Tibial artery (tissue), 4 donors: ENCODE measurements around the gene GATB.

Experiments
- DNase-seq, 2 donors: peaks; one replicate each; pipeline ENCODE4 v3.0.0-alpha.2; 2019
- H3K27ac ChIP-seq, 2 donors: fragments of 200-600 bp; sonication (generic) in 1 of 2; 1 replicate in 1 of 2; 2 replicates in 1 of 2; pipeline ENCODE4 v1.5.1; 2018 to 2019; ENCODE audit warnings: mild to moderate bottlenecking in 1 of 2
- H3K27me3 ChIP-seq, 2 donors: fragments of 200-600 bp; sonication (generic) in 1 of 2; one replicate each; pipeline versions ENCODE4 v1.5.1 to v1.6.0; 2016 to 2019
- H3K36me3 ChIP-seq, 3 donors: fragments of 200-600 bp; sonication (generic) in 2 of 3; one replicate each; pipeline ENCODE4 v1.5.1; 2016 to 2019; ENCODE audit warnings: mild to moderate bottlenecking in 2 of 3
- H3K4me1 ChIP-seq, 4 donors: fragments of 200-600 bp; sonication (generic) in 2 of 4; 1 replicate in 3 of 4; 2 replicates in 1 of 4; pipeline ENCODE4 v1.5.1; 2016 to 2019
- H3K4me3 ChIP-seq, 2 donors: fragments of 200-600 bp; sonication (generic) in 1 of 2; 1 replicate in 1 of 2; 2 replicates in 1 of 2; pipeline ENCODE4 v1.5.1; 2018 to 2019; ENCODE audit warnings: mild to moderate bottlenecking in 2 of 2
- H3K9me3 ChIP-seq, 3 donors: fragments of 200-600 bp; sonication (generic) in 1 of 3; one replicate each; pipeline ENCODE4 v1.5.1; 2016 to 2019
- CTCF ChIP-seq, 2 experiments: fragments of 200-600 bp in 1 of 2; fragments of 450-650 bp in 1 of 2; IDR thresholded peaks; one replicate each; pipeline ENCODE4 v1.5.1; 2017 to 2019; ENCODE audit warnings: antibody characterized with exemption in 2 of 2, mild to moderate bottlenecking in 1 of 2, moderate library complexity in 1 of 2
- intact Hi-C: fragments of 100-400 bp; cut with DNase I; formaldehyde crosslinking; loops from one replicate; pipeline ENCODE4 v1.15.0; 2023; ENCODE audit warnings: low total_unique reads

The GATB gene

DNA sequence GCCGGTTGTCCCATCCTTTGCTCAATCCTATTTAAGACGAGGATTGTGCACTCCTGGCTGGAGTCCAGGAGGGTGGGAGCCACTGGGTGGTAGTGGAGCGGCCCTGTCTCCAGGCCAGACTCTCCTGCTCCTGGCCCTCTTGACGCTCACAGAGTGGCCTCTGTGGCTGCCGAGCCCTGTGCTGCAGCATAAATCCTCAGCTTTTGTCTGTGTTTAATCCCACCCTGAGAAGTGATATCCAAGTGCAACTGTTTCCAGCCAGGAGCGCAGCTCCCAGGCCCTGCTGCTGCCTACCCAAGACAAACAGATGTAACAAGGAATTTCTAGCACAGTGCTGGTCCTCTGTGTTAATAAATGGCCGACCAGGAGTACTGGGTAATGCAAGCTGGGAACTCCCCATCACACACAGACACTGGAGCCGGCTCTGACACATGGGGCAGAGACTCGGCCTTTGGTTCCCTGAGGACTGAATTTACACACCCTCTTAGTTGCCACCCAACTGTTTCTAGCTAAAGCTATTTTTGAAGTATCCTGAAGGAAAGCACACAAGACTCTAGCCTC is 85.3 kb downstream of the GATB start:
- Histone ChIP-seq H3K27me3 (no peaks in the 10 kb centered on the region), H3K9me3 (no peaks in the 10 kb centered on the region), H3K27ac (peak overlapping the region in 1 of 2 donors; percentile 38), H3K4me3 (no peak overlapping the region), H3K36me3 (peaks cover 0 to 19% (median 0%) of the 10 kb centered on the region in 3 donors), H3K4me1 (peaks cover 0 to 17% (median 5%) of the 10 kb centered on the region in 4 donors)
- TF ChIP-seq CTCF (IDR thresholded peaks at IDR 0.05): no peak
- intact Hi-C loops: no loop called here
- DNase-seq: no peak

DNA sequence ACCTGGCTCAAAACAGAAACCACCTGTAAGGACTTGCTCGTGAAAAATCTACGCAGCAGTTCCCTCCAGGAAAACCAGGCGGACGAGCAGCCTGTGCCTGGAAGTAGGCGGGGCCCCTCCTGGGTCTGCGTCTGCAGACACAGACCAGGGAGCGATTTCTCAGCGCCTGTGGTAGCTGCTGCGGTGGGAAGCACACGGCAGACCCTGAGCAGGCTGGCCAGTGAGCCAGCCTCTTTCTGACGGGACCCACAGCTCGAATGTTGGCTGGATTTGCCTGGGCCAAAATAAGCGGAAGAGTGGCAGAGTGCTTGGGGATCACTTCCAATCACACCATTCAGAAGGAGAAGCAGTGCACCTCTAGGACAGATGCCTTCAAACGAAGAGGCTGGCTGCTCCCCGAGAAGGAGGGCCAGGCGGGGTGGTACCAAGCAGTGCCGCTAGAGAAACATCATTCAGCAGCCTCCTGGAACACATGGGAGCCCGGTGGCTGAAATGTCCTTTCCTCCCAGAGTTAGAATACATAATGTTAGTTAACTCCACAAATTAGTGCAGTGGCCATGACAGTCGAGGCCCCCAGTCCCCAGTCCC is 85.9 kb downstream of the GATB start:
- intact Hi-C loops: no loop called here
- Histone ChIP-seq H3K4me1 (peaks cover 0 to 17% (median 5%) of the 10 kb centered on the region in 4 donors), H3K27me3 (no peaks in the 10 kb centered on the region), H3K27ac (peak overlapping the region; percentile 36 to 38), H3K4me3 (peak overlapping the region; percentile 38 to 48), H3K36me3 (peaks cover 0 to 18% (median 0%) of the 10 kb centered on the region in 3 donors), H3K9me3 (no peaks in the 10 kb centered on the region)
- peak; percentile 16 to 30 for TF ChIP-seq CTCF (IDR thresholded peaks at IDR 0.05)
- DNase-seq: peak in 1 of 2 donors; percentile 71

DNA sequence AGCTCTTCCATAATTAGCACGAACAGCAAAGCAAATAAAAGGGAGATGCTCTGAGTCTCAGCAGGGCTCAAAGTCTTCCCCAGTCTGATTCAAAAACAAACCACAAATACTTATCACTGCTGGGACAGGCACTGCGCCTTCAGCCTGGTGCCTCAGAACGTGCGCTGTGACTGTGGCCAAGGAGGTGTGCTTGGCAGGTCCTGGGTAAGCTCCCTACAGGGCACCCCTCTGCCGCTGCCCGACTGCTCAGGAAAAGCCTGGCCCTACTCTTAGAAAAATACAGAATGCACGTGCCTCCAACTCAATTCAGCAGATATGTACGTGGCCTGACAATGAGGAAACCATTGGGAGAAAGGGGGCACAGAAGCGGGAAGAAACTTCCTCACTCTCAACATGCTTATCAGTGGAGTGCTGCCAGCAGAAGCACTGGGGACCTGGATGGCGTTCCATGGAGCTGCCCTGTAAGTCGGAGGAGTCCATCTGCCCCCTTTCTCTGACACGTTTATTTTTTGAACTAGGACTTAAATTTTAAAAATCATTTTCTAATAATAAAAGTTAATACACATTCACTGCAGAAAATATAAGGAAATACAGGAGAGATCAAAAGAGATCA is 86.8 kb downstream of the GATB start:
- no peaks in the 10 kb centered on the region for H3K27me3 ChIP-seq
- intact Hi-C loops: no loop called here
- no peaks in the 10 kb centered on the region for H3K9me3 ChIP-seq
- H3K27ac ChIP-seq: peak overlapping the region in 1 of 2 donors; percentile 38
- no peak for DNase-seq
- no peak for TF ChIP-seq CTCF (IDR thresholded peaks at IDR 0.05)
- peak overlapping the region; percentile 38 to 48 for H3K4me3 ChIP-seq
- peaks cover 0 to 17% (median 5%) of the 10 kb centered on the region in 4 donors for H3K4me1 ChIP-seq
- peaks cover 0 to 9% (median 0%) of the 10 kb centered on the region in 3 donors for H3K36me3 ChIP-seq

- intact Hi-C loops: no loop called here
- H3K4me1 ChIP-seq: peaks cover 0 to 17% (median 5%) of the 10 kb centered on the region in 4 donors
- no peak for TF ChIP-seq CTCF (IDR thresholded peaks at IDR 0.05)
- no peaks in the 10 kb centered on the region for H3K27me3 ChIP-seq
- no peak overlapping the region for H3K4me3 ChIP-seq
- H3K36me3 ChIP-seq: peaks cover 0 to 6% (median 0%) of the 10 kb centered on the region in 3 donors
- no peak overlapping the region for H3K27ac ChIP-seq
- no peak for DNase-seq
- no peaks in the 10 kb centered on the region for H3K9me3 ChIP-seq
Observed at GRCh38 chr4:151672996-151673395, 87.8 kb downstream of the GATB start.

GRCh38 chr4:151671541-151672059 is 89.2 kb downstream of the GATB start:
- Histone ChIP-seq H3K27ac (no peak overlapping the region), H3K4me3 (no peak overlapping the region), H3K36me3 (peaks cover 0 to 6% (median 0%) of the 10 kb centered on the region in 3 donors), H3K27me3 (no peaks in the 10 kb centered on the region), H3K9me3 (no peaks in the 10 kb centered on the region), H3K4me1 (peaks cover 0 to 17% (median 5%) of the 10 kb centered on the region in 4 donors)
- no peak for TF ChIP-seq CTCF (IDR thresholded peaks at IDR 0.05)
- intact Hi-C loops: no loop called here
- no peak for DNase-seq
